ENCODE measurements around the gene SERTAD3.

- TF ChIP-seq PHF8 (IDR thresholded peaks at IDR 0.05; ENCODE audit: borderline replicate concordance, low read depth) (no peak), SMC3 (IDR thresholded peaks at IDR 0.05) (no peak), CTCF (IDR thresholded peaks at IDR 0.05) (no peak), ELK1 (IDR thresholded peaks at IDR 0.05; ENCODE audit: low read depth, low read length) (no peak), RNF2 (IDR thresholded peaks at IDR 0.05; ENCODE audit: borderline replicate concordance, low read depth) (no peak), CBX8 (IDR thresholded peaks at IDR 0.05) (no peak), CEBPB (IDR thresholded peaks at IDR 0.05) (no peak), SREBF2 (IDR thresholded peaks at IDR 0.05) (no peak), RCOR1 (IDR thresholded peaks at IDR 0.05; ENCODE audit: low read depth, low read length) (no peak), MAX (IDR thresholded peaks at IDR 0.05) (no peak)
These were observed 49.6 kb upstream of the SERTAD3 start for GRCh38 chr19:40493778-40494177.

Data from A549 (cell line).